ENCODE results near the gene GGNBP2.

GRCh38 chr17:36628576-36628975 lies 83.9 kb downstream of the GGNBP2 start:
- TF ChIP-seq, protein P1, sequence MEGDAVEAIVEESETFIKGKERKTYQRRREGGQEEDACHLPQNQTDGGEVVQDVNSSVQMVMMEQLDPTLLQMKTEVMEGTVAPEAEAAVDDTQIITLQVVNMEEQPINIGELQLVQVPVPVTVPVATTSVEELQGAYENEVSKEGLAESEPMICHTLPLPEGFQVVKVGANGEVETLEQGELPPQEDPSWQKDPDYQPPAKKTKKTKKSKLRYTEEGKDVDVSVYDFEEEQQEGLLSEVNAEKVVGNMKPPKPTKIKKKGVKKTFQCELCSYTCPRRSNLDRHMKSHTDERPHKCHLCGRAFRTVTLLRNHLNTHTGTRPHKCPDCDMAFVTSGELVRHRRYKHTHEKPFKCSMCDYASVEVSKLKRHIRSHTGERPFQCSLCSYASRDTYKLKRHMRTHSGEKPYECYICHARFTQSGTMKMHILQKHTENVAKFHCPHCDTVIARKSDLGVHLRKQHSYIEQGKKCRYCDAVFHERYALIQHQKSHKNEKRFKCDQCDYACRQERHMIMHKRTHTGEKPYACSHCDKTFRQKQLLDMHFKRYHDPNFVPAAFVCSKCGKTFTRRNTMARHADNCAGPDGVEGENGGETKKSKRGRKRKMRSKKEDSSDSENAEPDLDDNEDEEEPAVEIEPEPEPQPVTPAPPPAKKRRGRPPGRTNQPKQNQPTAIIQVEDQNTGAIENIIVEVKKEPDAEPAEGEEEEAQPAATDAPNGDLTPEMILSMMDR (IDR thresholded peaks at IDR 0.05; ENCODE audit: insufficient read depth, low read length), result no peak
- TF ChIP-seq POLR2AphosphoS5 (IDR thresholded peaks at IDR 0.05; ENCODE audit: low read depth) (no peak), REST (IDR thresholded peaks at IDR 0.05; ENCODE audit: insufficient replicate concordance, low read depth) (no peak)
